Measurements from ENCODE around the gene CXCL16.
"Not testable (repeated sequence)": the region's sequence is repeated elsewhere in the genome, so short reads cannot be mapped to it uniquely, and the experiment has no call there.

Gene CXCL16

DNA sequence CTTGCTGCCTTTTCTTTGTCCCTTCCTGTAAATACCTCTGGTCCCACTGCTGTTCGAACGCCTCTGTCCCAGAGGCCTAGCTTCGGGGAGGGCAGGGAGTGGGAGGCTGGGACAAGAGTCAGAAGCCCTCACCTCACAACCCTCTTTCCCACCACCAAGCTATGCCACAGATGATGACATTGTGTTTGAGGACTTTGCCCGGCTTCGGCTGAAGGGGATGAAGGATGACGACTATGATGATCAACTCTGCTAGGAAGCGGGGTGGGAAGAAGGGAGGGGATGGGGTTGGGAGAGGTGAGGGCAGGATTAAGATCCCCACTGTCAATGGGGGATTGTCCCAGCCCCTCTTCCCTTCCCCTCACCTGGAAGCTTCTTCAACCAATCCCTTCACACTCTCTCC lies 18.9 kb downstream of the CXCL16 start:
- ATAC-seq (no peak), DNase-seq (no peak)
- Mint-ChIP-seq H3K36me3 (ENCODE audit: low read depth) (peaks cover 27% of the 10 kb centered on the region), H3K27me3 (no peaks in the 10 kb centered on the region), H3K9me3 (no peaks in the 10 kb centered on the region), H3K4me3 (no peak overlapping the region), H3K27ac (peak overlapping the region; percentile 54), H3K4me1 (peaks cover 5% of the 10 kb centered on the region)

DNA sequence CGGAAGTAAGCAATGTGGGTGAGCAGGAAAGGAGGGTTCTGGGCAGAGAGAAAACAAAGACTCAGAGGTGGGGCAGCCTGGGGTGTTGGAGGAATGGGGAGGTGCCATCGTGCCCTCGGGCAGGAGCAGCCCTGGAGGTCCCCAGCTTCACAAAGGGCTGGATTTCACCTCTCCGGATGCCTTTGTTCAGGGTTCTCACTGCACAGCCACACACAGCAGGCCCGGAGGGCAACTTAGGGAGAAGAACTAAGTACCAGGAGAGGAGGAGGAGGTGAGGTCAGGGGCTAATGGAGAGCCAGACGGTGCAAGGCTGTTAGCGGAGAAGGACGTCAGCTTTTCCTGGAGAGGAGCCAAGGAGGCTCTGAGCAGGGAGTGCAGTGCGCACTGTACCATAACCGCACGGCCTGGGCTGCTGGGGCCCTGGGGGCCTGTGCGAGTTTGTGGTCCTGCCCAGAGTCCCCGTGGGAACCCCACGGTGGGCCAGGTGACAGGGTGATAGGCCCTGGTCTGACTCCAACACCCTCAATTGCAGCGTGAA lies 20.0 kb downstream of the CXCL16 start:
- Mint-ChIP-seq H3K36me3 (ENCODE audit: low read depth) (peaks cover 34% of the 10 kb centered on the region), H3K4me3 (no peak overlapping the region), H3K9me3 (no peaks in the 10 kb centered on the region), H3K27me3 (no peaks in the 10 kb centered on the region), H3K27ac (no peak overlapping the region), H3K4me1 (peaks cover 13% of the 10 kb centered on the region)
- DNase-seq, result no peak
- no peak for ATAC-seq

GRCh38 chr17:4719146-4719545 lies 20.6 kb downstream of the CXCL16 start:
- Mint-ChIP-seq H3K4me3 (no peak overlapping the region), H3K27ac (no peak overlapping the region), H3K4me1 (peaks cover 16% of the 10 kb centered on the region), H3K36me3 (ENCODE audit: low read depth) (peaks cover 36% of the 10 kb centered on the region), H3K27me3 (no peaks in the 10 kb centered on the region), H3K9me3 (no peaks in the 10 kb centered on the region)
- DNase-seq (no peak), ATAC-seq (no peak)

DNA sequence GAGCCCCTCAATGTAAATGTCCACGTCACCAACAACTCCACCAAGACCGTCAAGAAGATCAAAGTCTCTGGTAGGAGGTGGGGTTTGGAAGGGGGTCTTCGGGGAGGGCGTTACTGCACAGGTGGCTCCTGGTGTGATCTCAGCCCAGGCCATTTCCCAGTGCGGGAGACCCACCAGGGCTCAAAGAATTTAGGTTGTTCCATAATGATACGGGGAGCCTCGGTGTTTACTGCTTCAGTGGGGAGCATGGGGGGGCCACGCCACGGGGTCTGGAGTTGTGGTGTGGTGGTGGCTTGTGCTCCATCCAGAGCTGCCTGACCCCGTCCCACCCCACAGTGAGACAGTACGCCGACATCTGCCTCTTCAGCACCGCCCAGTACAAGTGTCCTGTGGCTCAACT lies 21.5 kb downstream of the CXCL16 start:
- Mint-ChIP-seq H3K4me1 (peaks cover 23% of the 10 kb centered on the region), H3K27ac (no peak overlapping the region), H3K36me3 (ENCODE audit: low read depth) (peaks cover 37% of the 10 kb centered on the region)

GRCh38 chr17:4717791-4718190 lies 21.9 kb downstream of the CXCL16 start:
- ATAC-seq (no peak), DNase-seq (no peak)
- H3K36me3 Mint-ChIP-seq (ENCODE audit: low read depth), result peaks cover 37% of the 10 kb centered on the region
- no peak overlapping the region for H3K4me3 Mint-ChIP-seq
- no peaks in the 10 kb centered on the region for H3K27me3 Mint-ChIP-seq
- no peak overlapping the region for H3K27ac Mint-ChIP-seq
- peaks cover 28% of the 10 kb centered on the region for H3K4me1 Mint-ChIP-seq
- no peaks in the 10 kb centered on the region for H3K9me3 Mint-ChIP-seq

More for the DNA sequence above, 21.5 kb downstream of the CXCL16 start:
- Mint-ChIP-seq H3K4me3 (no peak overlapping the region), H3K9me3 (no peaks in the 10 kb centered on the region), H3K27me3 (no peaks in the 10 kb centered on the region)
- no peak for DNase-seq
- no peak for ATAC-seq

DNA sequence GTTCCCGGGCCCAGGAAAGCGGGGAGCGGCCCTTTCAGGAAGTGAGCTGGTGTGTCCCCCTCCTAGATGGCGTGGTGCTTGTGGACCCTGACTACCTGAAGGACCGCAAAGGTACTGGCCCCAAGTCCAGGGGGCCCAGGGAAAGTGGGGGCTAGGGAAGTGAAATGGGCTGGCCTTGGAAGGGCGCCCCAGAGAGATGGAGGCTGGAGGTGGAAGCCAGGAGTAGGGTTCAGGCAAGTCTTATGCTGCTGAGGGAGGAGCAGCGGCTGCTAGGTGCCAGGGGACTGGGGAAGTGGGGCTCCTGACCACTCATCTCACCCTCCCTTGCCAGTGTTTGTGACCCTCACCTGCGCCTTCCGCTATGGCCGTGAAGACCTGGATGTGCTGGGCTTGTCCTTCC lies 23.6 kb downstream of the CXCL16 start:
- Mint-ChIP-seq H3K4me3 (no peak overlapping the region), H3K27me3 (no peaks in the 10 kb centered on the region), H3K9me3 (no peaks in the 10 kb centered on the region), H3K36me3 (ENCODE audit: low read depth) (peaks cover 40% of the 10 kb centered on the region), H3K4me1 (peaks cover 44% of the 10 kb centered on the region), H3K27ac (peak overlapping the region; percentile 93)
- DNase-seq (no peak), ATAC-seq (no peak)

GRCh38 chr17:4715063-4715744 lies 24.5 kb downstream of the CXCL16 start:
- peaks cover 45% of the 10 kb centered on the region for H3K4me1 Mint-ChIP-seq
- H3K27me3 Mint-ChIP-seq, result no peaks in the 10 kb centered on the region
- peak overlapping the region; percentile 93 for H3K27ac Mint-ChIP-seq
- H3K9me3 Mint-ChIP-seq, result no peaks in the 10 kb centered on the region
- DNase-seq, result peak; percentile 57
- peaks cover 36% of the 10 kb centered on the region for H3K36me3 Mint-ChIP-seq (ENCODE audit: low read depth)
- H3K4me3 Mint-ChIP-seq, result peak overlapping the region; percentile 76
- peak; percentile 22 for ATAC-seq

DNA sequence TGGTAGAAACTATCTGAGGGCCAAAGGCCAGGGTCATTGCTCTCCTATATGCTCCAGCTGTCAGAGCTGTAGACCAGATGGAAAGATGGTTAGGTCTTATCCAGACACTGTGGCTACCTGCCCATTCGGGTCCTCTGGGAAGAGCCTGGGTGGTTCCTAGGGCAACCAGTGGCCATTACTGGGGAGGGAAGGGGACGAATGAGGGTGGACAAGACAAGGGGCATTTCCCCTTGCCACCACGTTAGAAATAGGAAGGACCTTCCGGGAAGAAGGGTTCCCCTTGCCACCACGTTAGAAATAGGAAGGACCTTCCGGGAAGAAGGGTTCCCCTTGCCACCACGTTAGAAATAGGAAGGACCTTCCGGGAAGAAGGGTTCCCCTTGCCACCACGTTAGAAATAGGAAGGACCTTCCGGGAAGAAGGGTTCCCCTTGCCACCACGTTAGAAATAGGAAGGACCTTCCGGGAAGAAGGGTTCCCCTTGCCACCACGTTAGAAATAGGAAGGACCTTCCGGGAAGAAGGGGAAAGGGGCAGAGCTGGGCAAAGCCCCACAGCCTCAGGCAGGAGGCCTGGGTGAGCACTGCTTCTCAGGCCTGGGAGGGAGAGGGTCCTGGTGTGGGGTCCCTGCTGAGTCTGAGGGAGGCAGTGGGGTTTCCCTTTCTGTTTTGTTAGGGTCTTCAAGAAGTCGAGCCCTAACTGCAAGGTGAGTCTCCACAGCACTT lies 25.2 kb downstream of the CXCL16 start:
- not testable (repeated sequence) for H3K27me3 Mint-ChIP-seq, H3K9me3 Mint-ChIP-seq, DNase-seq, ATAC-seq
- Mint-ChIP-seq H3K4me3 (peak overlapping the region; percentile 76), H3K36me3 (ENCODE audit: low read depth) (peaks cover 39% of the 10 kb centered on the region), H3K4me1 (peaks cover 49% of the 10 kb centered on the region), H3K27ac (peak overlapping the region; percentile 93)

DNA sequence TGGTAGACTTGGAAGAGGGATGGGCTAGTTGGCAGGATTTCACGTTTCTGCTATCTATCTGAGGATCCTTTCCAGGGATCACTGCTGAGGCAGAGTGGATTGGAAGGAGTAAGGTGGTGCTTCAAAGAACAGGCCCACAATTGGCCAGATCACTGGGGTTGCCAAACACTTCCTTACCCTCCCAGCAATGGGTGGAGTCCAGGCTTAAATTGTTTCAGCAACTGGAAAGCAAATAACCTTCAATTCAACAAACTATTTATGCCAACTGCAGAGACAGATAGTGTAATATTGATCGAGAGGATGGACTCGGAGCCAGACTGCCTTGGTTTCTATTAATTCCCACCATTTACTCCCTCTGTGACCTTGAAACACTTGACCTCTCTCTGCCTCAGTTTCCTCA lies 27.2 kb downstream of the CXCL16 start:
- no peak for ATAC-seq
- no peaks in the 10 kb centered on the region for H3K9me3 Mint-ChIP-seq
- H3K27me3 Mint-ChIP-seq, result no peaks in the 10 kb centered on the region
- peak overlapping the region; percentile 83 for H3K27ac Mint-ChIP-seq
- peaks cover 58% of the 10 kb centered on the region for H3K4me1 Mint-ChIP-seq
- DNase-seq, result no peak
- H3K4me3 Mint-ChIP-seq, result peak overlapping the region; percentile 96
- H3K36me3 Mint-ChIP-seq (ENCODE audit: low read depth), result peaks cover 30% of the 10 kb centered on the region

GRCh38 chr17:4711661-4712181 lies 28.0 kb downstream of the CXCL16 start:
- Mint-ChIP-seq H3K9me3 (no peaks in the 10 kb centered on the region), H3K36me3 (ENCODE audit: low read depth) (peaks cover 22% of the 10 kb centered on the region), H3K4me1 (peaks cover 60% of the 10 kb centered on the region), H3K27me3 (no peaks in the 10 kb centered on the region), H3K27ac (peak overlapping the region; percentile 83), H3K4me3 (peak overlapping the region; percentile 96)
- ATAC-seq (no peak), DNase-seq (no peak)

DNA sequence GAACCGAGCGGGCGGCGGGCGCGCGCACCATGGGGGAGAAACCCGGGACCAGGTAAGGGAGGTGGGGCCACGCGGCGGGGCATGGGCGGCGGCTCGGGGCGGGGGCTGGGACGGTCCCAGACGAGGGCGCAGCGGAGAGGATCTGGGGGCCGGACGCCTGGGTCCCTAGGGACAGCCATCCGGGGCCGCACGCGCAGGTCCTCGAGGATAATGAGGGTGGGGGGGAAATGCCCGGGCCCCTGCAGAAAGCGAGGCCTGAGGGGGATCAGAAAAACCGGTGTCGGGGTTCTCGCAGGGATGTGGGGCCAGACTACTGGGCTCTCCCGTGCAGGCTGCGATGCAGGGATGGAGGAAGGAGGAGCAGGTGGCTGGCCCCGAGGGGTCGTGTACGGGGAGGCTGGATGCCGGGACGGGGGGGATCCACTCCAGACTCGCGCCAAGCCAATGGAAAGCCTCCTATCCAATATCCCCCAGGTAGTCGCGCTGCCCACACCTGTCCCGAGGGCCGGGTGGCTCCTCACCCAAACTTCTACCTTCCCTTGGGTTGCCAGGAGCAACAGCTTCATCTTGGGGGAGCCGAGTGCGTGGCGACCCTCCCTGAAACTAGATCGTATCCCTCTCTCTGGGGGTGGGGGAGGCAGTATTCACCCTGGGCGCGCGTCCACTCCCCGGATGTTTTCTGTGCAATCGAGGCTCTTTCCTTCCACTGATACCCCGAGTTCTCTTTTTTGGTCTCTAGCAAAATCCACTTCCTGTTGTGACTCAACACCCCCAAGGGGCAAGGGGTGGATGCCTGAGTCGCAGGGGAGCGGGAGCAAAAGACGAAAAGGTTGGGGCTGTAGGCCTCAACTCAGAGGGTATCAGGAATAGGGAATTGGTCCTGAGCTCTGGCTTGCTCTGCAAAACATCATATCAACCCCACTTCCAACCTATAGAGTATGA lies 28.8 kb downstream of the CXCL16 start:
- H3K9me3 Mint-ChIP-seq, result no peaks in the 10 kb centered on the region
- DNase-seq (peak; percentile 53), ATAC-seq (no peak)
- H3K27me3 Mint-ChIP-seq, result no peaks in the 10 kb centered on the region
- H3K4me1 Mint-ChIP-seq, result peaks cover 66% of the 10 kb centered on the region
- peak overlapping the region; percentile 96 for H3K4me3 Mint-ChIP-seq
- H3K36me3 Mint-ChIP-seq (ENCODE audit: low read depth), result peaks cover 21% of the 10 kb centered on the region
- H3K27ac Mint-ChIP-seq, result peak overlapping the region; percentile 83

DNA sequence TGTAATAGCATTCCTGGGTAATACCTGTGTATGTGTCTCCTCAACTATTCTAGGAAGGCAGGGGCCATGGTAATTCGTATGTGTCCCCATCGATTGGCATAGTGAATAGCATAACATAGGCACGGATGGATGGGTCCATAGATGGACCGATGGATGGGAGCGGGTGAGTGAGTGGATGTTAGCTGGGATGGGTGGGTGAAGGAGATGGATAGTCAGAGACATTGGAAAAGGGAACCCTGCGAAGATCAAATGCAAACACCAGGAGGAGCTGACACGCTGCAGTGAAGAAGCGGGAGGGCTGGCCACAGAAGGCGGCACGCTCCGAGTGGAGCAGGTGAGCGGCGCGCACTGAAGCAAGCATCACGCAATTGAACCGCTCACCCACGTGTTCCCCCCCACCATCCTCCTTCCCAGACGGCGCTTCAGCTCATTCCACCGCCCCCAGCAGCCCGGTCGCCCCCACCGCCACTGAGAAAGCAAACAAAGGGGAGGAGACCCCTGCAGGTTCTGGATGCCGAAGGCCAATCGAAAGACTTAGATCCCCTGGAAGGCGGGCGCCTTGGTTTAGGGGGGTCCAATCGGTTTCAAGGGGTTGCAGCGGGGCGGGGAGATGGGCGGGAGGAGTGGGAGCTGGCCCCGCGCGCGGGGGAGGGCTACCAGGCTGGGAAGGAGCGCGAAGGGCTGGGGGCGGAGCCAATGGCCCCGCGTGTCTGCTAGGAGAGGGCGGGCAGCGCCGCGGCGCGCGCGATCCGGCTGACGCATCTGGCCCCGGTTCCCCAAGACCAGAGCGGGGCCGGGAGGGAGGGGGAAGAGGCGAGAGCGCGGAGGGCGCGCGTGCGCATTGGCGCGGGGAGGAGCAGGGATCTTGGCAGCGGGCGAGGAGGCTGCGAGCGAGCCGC lies 29.7 kb downstream of the CXCL16 start, which contains the start of gene ARRB2:
Gene ARRB2 (plus strand): TSS at position 839 of the 899 bp plus-strand sequence. CDS start 90 bp downstream, outside the sequence.
- Mint-ChIP-seq H3K4me1 (peaks cover 65% of the 10 kb centered on the region), H3K9me3 (no peaks in the 10 kb centered on the region), H3K27ac (peak within 1 kb of the TSS; percentile 83), H3K4me3 (peak within 1 kb of the TSS; percentile 96), H3K36me3 (ENCODE audit: low read depth) (peaks cover 18% of the 10 kb centered on the region), H3K27me3 (no peaks in the 10 kb centered on the region)
- DNase-seq (peak; percentile 98), ATAC-seq (peak; percentile 82)

DNA sequence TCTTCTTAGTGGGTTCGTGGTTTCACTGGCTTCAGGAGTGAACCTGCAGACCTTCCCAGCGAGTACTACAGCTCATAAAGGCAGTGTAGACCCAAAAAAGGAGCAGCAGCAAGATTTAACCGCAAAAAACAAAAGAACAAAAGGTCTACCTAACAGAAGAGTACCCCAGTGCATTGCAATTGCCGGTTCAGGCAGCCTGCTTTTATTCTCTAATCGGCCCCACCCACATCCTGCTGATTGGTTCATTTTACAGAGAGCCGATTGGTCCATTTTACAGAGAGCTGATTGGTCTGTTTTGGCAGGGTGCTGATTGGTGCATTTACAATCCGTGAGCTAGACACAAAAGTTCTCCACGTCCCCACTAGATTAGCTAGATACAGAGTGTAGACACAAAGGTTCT lies 31.3 kb downstream of the CXCL16 start:
- Mint-ChIP-seq H3K27ac (peak overlapping the region; percentile 32), H3K9me3 (no peaks in the 10 kb centered on the region), H3K4me1 (peaks cover 62% of the 10 kb centered on the region), H3K4me3 (peak overlapping the region; percentile 24), H3K27me3 (no peaks in the 10 kb centered on the region), H3K36me3 (ENCODE audit: low read depth) (peaks cover 15% of the 10 kb centered on the region)
- ATAC-seq, result no peak
- peak; percentile 66 for DNase-seq

All from activated naive CD8-positive, alpha-beta T cell treated with anti-CD3 and anti-CD28 coated beads, Interleukin-2, amount 50 U/mL, for 24 hours (primary cell).